HG03575 (cell line): ENCODE data around the gene MBNL1.

ENCODE experiments used
- ATAC-seq: cut with Tn5 transposase; IDR thresholded peaks from one replicate; pipeline ENCODE4 v1.9.1; 2021; ENCODE audit not compliant: unreplicated experiment, insufficient number of reproducible peaks, low FRiP score; ENCODE audit errors: extremely low read depth

Gene MBNL1

DNA sequence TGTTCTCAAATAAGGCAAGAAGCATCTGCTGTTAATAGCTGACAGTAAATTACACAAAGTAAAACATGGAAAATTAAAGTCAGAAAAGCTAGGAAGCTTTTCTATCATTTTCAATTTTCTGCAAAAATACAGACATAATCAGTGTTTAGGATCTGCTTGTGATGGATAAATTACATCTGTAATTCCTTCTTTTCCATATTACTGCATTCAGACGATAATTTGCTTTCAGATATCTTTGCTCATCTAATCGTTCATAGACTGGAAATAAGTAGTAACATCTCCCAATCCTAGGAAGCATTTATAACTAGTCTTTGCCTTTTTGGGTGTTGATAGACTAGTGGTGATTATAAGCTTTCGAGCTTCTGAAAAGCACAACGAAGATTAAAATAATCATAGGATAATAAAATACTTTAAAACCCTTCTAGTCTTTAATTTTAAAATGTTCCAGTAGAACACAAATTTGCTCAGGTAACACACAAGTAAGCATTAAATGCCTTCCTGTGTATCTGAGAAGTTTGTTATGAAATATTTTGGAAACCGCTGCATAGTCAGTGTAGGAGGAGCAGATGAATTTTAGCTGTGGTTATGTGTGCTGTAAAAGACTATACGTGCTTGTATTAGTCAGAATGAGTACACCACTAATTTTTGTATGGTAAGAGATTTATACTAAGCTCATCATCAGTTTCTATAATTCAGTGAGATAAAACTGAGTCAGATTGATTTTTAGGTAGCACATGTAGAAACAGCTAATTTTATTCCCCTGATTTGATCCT is 41.0 kb downstream of the MBNL1 start:
- no peak for ATAC-seq

DNA sequence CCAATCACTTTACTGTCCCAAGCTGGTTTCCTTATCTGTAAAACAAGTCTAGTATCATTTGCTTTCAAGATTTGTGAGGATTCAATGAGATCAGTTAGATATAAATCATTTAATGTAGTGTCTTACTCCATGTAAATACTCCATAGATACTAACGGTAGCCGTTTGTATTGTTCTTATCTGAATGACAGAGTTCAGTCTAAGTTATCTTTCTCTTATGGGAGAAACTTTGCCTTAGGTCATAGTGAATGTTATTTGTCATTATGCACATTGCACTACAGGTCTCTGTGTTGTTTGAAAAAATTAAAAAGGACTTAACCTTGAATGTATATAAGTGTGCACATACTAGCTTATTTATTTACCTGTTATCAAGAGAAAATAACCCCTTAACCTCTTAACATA is 44.7 kb downstream of the MBNL1 start:
- ATAC-seq, result no peak

DNA sequence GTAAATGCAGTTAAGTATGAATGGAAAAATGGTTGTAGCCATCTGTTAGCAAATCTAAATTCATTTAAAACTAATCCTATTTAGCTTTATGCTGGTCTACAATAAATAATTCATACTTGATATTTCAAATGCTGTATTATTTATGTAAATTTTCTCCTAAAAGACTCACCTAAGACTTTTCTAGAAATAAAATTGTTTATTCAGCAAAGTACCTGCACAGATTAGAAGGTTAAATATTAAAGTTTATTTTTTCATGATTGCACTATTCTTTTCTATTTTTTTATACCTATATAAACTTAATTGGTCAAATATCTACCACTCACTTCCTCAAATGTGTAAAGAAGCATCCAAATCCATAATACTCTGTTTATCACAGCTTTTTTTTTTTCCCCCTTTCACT is 45.2 kb downstream of the MBNL1 start:
- ATAC-seq, result no peak

DNA sequence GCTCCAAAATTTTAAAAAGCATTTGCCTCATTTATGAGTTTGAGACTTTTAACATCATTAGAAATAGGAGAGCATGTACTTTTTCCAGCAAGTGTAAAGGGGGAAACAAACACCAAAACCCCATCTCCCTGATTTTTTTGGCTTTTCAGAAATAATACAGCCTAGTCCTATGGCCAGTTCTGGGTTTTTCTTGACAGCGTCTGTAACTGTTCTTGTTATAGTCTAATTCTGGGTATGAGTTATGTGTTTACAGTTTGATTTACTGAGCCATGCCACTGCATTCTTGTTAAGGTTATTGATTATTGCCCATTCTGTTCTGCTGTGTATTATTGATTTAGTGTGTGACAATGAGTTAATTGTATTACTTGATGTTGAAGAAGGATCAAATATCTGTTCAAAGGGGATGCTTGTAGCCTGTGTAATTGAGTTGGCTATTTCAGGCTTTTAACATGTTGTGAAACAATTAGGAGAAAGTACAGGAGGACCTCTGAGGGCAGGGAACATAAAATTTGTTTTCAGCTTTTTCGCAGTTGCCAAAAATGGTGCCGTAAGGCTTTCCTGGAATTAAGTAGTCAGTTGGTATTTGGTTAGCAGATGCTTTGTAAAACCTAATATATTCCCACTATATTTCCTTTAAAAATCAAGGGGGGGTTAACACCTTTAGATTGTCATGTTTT is 46.1 kb downstream of the MBNL1 start:
- no peak for ATAC-seq

DNA sequence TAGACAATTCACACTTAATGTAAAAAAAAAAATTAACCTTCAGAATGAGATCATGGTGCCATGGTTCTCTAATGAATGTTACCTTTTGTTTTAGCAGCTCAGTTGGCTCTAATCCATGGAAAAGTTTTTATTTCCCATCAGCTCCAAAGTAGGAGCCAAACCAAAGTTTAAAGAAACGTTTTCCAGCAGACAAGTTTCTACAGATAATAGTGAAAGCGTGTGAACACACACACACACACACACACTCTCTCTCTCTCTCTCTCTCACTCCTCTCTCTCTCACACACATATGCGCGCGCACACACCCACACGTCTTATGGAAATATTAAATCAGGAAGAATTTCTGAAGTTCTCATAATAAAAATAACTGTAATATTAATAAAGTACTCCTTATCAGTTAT is 46.9 kb downstream of the MBNL1 start:
- no peak for ATAC-seq

DNA sequence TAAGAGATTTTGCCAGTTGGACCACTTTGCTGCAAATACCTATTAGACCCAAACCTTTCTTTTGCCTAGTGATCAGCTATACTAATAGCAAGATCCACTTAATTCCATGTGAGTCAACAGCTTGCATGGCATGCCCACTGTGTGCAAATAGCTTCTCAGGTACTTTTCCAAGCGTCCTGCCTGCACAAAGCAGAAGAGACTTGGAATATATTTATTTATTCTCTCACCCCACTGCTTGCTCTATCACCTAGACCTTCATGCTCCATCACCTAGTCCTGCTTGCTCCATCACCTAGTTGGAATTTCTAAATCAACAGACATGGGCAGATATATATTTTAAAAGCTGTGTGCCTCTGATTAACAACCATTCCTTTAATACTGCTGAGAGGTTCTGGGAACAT is 47.6 kb downstream of the MBNL1 start:
- no peak for ATAC-seq

DNA sequence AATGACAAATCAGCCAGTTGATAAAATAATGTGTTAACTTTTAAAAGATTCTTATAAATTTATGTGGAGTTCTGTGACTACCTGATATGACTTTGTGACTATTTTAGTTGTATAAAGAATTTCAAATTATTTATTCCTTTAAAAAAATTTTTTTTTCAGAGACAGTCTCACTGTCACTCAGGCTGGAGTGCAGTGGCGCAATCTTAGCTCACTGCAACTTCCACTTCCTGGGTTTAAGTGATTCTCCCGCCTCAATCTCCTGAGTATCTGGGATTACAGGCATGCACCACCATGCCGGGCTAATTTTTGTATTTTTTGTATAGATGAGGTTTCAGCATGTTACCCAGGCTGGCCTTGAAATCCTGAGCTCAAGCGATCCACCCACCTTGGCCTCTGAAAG is 48.5 kb downstream of the MBNL1 start:
- no peak for ATAC-seq

DNA sequence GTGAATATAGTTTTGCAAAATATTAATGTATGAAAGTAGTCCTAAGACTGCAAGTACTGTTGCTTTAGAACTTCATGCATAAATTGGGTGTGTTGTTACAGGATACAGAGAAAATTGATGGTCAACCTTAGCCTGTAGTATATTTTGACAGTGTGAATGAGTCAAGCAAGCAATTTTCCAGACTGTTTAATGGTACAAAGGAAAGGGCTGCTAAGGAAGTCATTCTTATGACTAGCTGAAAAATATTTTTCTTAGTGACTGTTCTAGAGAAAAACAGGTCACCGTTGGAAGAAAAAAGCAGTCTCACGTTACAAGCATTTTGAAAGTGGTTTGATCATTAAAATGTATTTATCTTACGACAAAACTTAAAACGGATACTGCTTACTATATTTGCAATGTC is 49.2 kb downstream of the MBNL1 start:
- ATAC-seq, result no peak

DNA sequence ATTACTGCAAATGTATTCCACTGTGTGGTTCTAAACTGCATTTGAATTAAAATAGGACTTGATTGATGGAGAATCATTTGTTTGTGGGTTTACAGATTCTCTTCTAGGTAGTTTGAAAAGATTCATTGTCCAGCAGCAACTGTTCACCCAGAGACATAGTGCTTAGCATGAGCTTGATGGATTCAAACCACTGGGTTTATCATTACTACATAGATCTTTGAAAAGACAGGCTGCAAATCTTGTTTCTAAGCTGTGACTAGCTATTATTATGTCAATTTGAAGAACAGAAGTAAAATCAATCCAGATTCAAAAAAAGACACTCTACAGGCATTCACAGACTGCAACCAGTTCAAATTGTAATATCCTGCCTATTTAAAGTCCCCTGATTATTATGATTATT is 49.8 kb downstream of the MBNL1 start:
- no peak for ATAC-seq

DNA sequence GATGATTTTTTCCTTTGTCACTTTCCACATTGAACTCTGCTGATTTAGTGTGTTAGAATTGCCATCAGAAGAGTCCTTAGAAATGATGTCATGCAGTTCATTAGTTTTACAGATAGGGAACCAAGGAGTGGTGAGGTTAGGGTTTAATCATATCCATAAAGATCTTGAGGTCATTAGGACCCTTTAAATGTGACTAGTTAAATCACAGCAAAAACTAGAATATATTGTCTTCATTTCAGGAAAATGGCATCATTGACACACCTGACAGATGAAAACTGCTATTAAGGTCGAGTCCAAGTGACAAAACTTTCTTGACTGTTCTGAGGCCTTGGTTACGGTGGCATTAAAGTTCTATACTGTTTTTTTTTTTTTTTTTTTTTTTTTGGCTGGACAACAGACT is 50.5 kb downstream of the MBNL1 start:
- ATAC-seq, result no peak

DNA sequence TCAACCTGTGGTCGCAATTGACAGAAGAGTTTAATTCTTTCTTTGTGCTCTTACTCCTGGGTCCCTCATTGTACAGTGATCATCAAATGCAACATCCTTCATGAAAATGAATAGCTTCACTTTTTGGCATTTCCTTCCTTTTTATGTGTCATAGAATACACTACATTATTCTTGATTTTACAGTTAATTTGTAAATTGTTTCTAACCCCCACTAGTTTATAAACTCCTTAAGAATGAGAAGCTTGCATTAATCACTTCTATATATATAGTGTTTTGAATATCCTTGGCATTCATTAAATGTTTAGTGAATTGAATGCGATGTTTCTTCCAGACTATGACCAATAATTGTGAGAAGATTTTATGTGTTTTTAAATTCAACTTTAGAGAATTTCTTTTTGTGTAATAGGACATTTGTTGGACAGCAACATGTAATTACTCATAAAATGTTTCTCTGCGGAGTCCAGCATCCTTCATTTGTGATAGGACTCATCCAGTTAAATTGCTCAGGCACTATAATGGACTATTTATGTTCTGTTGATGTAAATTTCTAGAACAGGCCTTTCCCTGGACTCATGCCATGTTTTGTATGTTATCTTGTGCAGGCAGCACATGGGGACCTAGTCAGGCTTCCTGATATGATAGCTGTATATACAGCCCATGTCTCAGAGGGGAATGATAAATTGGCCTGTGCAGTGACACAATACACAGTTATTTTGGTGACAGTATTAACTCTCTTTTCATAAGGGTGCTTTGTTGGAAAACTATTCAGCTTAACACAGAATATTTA is 51.3 kb downstream of the MBNL1 start:
- no peak for ATAC-seq

DNA sequence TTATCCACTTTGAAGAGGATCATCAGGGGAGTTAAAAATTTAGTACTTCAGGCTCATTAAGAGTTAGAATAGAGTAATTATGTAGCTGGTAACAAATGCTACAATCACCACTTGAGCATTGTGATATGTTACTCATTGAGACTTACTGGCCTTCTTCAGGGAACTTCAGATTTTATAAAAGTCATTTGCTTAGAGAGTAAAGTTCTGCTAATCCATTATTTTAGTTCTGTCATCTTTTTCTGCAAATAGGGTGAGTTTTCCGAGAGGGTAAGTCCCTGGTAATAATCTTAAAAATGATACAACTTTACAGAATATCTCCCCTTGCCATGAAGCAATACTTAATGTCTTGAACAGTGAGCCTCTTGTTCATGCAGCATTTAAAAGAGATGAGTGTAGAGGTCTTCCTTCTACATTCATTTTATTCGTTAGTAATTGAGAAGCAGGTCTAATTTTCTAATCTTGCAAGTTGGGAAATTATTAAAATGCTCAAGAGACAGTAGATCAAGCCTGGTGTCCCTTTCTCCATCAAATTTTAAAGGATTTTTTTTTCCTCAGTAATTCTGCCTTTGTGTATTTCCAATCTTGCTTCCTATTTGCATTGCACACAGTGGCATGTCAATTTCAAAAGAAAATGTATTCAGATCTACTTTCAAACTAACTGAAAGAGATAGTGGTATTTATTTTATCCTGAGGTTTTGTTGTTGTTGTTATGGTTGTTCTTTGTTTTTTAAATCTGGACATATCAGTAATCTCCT is 52.6 kb downstream of the MBNL1 start:
- ATAC-seq, result no peak

DNA sequence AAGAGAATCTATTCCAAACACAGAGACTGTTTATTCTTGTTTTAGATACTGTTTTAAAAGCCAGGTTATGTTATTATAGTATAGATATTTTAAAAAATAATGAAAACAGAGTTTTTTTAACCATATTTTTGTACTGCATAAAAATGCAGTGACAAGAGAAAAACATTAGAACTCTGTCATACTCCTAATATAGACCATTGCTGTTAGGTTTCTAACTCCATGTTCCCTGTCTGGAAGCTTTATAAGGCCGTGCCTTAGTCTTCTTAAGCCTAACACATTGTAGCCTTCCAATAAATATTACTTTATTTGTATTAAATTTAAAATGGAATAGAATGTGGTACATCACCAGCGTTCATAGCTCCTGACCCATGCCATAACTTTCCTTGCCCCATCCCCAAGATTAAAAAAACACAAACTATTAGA is 53.2 kb downstream of the MBNL1 start:
- ATAC-seq, result no peak

DNA sequence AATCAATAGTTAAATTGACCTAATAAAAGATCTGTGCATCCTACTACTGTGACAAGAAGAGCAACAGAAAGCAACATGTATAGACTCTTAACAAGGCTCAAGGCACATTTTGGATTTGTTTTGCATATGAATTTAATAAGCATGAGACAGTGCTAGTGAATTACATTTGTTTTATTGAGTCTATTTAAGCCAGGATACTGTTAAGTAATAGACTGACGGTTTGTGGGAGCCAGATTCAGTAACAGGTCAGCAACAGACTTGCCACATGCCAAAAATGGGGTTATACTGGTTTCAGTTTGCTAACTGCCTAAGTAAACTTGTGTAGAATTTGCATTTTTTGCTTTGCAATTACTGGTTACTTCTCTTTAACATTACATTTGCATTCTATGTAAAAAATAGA is 54.0 kb downstream of the MBNL1 start:
- ATAC-seq, result no peak

DNA sequence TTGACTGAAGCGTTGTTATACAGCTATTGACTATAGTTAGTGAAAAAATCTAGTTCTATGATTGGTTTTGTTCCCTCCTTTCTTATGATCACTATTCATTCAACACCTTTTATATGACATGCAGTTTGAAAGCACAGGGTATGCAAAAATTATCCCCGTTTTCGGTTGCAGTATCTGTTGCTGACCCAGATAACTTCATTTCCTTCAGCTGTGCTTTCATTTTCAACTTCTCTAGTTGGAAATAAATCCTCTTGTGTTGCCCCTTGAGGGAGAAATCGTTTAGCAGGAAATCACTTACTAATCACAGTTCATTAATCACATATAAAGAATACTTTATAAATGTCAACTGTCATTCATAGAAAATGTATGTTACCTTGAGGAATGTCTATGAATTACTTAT is 55.1 kb downstream of the MBNL1 start:
- ATAC-seq, result peak; percentile 68

DNA sequence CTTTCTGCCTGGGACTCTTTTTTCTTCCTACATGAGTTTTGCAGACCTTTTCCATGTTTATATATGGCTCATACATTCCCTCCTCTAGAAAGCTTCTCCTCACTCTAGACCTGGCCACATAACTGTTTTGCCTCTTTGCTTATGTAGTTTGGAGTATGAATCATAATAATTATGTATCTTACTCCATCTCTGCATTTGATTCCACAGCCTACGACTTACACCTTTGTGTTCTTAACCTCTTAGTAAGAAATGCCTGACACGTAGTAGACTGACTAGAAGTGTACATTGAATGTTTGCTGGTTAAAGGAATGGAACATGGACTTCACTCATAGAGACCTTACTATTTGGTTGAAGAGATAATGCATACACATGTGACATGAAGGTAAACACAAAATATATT is 56.4 kb downstream of the MBNL1 start:
- ATAC-seq, result no peak

DNA sequence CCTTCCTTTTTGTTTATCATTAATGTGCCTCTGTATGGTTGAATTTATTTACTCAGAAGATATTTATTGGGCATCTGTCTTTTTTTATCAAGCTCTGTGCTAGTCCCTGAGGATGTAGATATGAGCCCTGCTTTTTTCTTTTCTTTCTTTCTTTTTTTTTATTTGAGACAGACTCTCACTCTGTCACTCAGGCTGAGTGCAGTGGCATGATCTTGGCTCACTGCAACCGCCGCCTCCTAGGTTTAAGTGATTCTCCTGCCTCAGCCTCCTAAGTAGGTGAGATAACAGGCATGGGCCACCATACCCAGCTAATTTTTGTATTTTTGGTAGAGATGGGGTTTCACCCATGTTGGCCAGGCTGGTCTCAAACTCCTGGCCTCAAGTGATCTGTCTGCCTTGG is 58.5 kb downstream of the MBNL1 start:
- no peak for ATAC-seq

DNA sequence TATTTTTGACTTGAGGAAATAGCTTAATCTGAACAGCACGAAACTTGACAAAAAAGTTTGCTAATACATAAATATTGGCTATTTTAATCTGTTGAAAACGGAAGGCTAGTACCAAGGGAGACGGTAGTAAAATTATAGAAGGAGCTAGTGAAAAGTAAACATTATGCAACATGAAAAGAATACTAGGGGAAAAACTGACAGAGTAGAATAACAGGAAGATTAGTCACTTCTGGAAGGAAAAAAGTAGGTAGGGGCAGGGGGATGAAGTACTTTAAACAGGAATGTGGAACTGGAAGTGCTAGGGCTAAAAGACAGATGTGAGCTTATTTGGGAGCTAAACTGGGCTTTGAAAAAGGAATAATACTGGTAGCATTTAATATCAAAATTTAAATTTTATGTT is 60.1 kb downstream of the MBNL1 start:
- ATAC-seq, result no peak

DNA sequence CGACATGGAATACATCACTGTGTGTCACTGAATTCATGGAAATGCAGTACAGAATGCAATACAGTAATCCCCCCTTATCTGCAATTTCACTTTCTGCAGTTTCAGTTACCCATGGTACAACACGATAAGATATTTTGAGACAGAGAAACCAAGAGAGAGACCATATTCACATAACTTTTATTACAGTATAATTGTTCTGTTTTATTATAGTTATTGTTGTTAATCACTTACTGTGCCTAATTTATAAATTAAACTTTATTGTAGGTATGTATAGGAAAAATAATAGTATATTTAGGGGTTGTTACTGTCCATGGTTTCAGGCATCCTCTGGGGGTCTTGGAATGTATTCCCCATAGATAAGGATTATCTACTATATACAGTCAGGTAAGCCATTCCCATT is 61.8 kb downstream of the MBNL1 start:
- ATAC-seq, result no peak
